HG02610 (cell line): ENCODE results near the gene VPS37C.

ENCODE experiments used
- ATAC-seq: cut with Tn5 transposase; IDR thresholded peaks from one replicate; pipeline ENCODE4 v1.9.1; 2021; ENCODE audit warnings: mild to moderate bottlenecking, moderate library complexity; ENCODE audit not compliant: unreplicated experiment

The VPS37C gene

DNA sequence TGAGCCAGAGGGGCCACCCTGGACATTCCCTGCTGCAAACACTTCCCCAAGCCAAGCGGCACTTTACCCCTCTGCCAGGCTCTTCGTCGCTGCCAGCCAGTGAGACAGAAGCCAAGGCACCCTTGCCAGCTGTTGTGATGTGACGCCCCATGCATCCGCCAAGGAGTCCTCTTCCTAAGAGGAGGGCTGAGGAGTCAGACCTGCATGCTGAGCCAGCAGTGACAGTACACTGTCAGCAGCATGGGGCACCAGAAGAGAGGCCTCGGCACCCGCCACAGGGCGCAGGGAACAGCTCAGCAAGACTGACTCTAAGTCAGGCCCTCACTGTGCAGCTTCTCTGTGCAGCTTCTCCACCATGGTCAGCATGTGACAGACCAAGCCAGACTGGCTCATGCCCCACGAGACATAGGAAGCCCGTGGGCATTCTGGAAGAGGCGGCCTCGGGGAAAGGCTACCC is 26.4 kb downstream of the VPS37C start:
- ATAC-seq = no peak

DNA sequence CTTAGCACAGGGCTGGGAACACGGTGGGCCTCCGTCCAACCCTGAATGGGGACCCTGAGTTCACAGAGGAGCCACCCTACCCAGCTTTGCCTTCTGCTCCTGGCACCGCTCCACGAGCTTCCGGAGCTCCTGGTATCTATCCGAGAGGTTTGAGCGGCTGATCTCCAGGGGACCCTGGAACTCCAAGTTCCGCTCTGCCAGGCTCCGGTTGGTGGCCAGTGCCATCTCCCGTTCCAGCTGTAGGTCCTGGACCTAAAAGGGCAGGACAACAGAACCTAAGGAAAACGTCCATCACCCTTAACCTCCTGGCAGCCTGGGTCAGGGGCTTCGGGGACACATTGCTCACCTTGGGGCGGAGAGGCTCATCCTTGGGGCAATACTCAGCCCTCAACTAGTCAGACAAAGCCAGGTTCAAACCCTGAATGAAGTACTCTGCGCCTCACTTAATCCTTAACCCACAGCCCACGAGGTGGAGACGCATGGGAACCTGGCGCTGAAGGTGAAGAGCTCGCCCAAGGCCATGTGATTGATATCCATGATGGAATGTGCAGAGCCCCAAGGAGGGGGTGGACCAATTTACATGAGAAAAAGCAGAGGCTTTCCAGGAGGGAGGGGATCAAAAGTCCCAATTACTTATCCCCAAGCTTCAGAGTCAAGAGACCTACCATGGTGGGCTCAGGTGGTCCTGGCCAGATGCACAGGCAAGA is 27.1 kb downstream of the VPS37C start:
- ATAC-seq = no peak

DNA sequence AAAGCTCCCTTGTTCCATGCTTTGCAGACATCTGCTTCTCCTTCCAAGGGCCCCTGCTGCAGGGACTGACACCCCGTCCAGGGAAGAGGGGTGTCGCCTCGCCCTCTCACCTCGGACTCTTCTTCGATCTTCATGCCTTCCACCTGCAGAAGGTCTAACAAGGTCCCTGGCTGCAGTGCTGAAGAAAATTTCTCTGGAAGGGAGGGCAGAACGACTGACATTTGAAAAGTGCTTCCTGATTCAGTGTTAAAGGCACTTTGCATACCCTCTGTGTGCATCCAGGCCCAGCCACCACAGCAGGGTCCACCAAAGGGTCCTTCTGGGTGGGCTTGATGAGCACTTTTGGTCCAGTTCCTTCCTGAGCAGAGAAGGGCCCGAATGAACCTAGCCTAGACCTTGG is 28.1 kb downstream of the VPS37C start:
- no peak for ATAC-seq

DNA sequence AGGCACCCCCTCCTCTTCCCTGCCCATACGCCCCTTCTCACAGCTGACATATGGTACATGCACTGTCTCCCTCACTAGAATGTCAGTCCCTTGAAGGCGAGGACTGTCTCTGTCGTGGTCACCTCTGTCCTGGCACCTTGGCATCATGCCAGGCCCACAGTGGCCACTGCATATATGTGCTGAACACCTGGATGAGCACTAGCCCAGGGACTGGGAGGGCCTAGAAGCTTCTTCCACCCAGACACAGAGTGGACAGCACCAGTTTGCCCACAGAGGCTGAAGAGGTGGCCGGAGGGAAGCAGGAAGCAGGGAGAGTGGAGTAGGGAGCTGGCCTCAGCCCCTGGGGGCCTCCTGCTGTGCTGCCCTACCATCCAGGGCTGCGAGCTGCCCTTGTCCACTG is 28.6 kb downstream of the VPS37C start:
- ATAC-seq = no peak

DNA sequence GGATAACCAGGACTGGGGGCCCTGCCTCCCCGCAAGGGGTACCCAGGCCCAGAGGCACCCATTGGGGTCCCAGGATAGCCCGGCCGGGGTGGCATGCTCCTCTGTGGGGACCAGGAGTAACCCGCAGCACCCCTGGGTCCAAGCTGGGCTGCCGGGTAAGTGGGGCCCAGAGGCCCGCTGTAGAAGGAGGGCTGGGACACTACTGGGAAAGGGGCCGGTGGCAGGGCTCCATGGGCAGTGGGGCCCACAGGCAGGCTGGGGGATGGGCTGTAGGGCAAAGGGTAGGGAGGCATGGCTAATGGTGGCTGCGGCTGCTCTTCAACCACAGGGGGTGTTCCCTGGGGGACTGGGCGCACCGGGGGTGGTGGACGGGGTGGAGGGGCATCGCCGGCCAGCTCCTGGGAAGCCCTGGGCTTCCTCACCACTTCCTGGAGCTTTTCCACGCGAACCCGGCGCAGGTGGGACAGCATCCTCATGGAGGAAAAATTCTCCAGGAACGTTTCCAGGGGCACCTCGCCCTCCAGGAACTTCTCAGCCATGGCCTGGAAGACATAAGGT is 29.1 kb downstream of the VPS37C start:
- ATAC-seq = no peak

DNA sequence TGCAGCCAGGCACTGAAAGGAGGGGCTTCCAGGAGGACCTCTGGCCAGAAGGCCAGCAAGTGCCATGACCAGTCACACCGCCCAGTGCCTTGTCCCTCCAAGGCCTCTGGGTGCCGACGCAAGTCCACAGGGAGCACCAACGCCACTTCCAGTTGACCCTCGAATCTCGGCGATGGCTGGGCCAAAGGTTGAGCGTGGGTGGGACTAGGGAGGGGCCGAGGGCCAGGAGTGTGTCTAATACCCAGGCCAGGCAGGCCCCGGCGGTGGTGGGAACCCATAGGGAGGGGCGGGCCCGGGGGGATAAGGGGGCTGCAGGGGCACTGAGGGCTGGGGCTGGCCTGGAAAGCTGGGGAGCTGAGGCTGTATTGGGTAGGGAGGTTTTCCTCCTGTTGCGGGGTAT is 29.6 kb downstream of the VPS37C start:
- ATAC-seq = no peak

DNA sequence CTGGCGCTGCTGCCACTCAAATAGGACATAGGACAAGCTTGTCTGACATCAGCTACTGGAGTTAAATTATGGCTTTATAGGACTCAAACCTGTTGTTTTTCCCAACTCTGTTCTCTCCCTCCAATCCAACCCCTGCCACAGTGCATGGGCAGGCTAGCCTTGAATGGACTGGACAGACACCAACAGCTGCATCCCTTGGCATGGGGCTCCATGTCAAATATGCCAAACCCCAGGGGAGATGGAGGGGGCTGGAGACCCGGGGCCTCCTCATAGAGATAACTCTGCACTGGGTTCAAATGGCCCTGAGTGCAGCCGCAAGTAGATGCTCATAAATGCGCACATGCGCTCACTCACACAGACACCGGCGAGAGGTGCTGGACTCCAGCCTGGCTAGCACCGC is 30.0 kb downstream of the VPS37C start:
- ATAC-seq = no peak

DNA sequence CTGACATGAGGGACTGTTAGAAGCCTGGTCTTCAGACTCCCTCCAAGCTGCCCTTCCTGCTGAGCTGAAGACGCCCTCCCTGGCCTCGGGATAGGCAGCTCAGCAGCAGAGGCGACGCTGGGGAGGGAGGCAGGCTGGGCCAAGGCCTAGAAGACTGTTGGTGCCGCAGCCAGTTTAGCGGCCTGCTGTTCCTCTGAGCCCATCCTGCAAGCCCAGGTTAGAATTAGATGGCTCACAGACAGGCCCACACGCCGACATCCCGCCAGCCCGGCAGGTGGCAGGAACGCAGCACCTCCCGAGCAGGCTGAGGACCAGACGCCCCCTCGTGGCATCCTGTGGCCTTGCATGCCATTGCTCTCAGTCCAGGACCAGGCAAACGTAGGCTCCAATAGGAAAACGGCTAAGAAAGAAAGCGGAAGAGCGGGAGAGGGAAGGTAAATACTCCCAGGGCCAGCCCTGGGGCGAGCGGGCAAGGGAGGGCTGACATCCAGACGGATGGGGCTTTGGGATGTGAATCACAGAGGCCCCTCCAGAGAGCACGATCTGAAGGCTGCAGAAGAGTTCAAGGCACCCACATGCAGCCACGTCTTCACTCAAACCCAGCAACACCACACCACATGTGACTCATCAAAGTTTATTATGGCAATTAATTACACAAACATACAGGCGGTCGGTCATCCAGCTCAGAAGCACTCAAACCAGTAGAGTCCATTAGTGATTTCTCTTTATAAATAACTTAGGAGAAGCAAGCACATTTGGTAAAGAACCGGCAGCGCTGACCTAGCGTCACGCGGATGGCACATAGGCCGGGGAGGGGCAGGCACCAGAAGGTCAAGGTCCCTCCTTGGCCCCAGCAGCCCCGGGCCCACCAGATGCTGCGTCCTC is 31.3 kb downstream of the VPS37C start:
- peak; percentile 71 for ATAC-seq

DNA sequence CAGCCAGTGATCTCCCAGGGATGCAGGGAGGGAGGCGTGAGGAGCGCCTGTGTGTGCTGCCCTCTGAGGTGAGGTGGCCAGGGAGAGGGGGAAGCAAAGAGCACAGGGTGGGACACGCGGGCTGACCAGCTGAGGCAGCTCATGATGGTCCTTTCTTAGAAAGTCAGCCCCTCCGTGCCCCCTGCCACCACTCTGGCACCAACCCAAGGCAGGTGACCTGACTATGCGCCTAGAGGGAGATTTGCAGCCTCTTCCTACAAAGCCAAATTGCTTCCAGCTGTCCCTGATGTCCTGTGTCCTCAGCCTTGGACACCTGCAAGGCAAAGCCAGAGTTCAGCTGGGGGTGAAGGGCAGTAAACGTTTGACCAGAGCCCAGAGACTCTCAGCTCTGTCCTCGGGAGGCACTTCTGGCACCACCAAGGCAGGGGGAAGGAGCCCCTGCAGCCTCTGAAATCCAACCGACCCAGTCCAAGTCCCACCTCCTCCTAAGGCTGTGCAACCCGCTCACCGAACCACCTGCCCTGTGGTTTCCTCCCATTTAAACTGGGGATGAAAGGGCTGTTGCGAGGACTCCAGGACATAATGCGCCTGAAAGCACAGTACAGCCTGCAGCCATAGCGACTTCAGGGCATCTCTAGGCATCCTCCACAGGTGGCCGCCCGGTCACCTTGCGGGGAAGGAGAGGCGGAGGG is 32.1 kb downstream of the VPS37C start:
- ATAC-seq = no peak

DNA sequence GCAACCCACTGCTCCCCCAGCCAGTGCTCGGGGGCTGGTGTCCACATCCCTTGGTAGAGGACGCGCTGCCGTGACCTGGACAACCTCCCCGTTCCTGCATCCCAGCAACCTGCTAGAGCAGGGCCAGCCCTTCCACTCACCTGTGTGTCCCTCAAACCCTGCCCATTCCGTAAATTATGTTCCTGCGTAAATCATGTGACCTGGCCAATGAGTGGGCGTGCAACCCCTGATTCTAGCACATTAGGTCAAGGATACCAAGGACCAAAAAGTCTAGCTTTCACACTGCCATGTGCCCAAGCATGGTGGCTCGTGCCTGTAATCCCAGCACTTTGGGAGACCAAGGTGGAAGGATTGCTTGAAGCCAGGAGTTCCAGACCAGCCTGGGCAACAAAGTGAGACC is 33.2 kb downstream of the VPS37C start:
- ATAC-seq = no peak

DNA sequence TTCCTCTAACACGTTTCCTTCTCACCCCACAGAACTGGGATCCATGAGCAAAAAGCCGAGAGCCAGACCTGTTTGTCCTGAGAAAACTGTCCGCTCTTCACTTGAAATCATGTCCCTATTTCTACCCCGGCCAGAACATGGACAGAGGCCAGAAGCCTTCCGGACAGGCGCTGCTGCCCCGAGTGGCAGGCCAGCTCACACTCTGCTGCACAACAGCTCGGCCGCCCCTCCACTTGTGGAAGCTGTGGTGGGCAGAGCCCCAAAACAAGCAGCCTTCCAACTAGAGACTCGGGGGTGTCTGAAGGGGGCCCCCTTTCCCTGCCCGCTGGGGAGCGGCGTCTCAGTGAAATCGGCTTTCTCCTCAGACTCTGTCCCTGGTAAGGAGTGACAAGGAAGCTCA is 35.0 kb downstream of the VPS37C start:
- ATAC-seq = no peak

DNA sequence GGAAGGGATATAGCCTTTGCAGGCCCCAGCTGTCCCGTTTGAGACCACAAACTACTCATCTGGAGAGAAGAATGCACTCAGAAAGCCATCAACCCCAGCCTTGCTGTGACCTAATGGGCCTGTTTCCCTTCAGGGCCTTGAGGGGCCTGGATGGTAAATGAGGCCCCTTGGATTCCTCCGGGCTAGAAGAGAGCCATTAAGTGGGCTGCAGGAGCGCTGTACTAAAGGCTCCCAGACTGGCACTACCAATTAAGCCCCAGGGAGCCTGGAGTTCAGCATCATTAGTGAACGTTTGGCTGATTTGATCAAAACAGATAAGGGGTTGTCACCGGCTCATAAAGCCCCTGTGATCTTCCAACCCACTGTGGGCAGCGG is 35.9 kb downstream of the VPS37C start:
- no peak for ATAC-seq

DNA sequence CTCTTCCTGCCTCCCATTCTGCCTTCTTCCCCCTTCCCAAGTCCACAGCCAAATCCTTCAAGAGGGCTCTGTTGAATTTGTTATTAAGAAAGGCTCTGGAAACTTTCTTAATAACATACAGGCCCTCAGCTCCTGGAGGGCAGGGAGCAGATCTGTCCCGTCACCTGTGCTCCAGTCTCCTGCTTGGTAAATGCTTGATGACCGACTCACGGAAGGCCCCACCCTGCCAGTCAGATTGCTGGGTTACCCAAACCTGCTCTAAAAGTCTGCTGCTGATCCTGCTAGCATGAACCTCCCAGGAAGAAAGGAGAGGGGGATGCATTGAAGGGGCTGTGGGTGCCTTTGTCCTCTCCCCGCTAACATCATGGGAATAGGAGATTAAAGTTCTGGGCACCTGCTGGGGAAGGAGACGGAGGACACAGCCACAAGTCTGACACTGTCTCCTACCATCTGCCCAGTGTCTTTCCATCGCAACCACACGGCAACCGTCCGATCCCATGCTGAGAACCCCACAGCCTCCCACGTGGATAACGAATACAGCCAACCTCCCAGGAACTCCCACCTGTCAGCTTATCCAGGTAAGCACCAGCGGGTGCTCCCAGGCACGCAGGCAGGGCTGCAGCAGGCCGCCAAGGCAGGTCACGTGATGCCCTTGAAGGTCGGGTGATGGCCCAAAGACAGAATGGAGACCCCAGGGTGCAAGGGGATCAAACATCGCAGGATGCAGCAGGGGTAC is 36.5 kb downstream of the VPS37C start:
- ATAC-seq = no peak

DNA sequence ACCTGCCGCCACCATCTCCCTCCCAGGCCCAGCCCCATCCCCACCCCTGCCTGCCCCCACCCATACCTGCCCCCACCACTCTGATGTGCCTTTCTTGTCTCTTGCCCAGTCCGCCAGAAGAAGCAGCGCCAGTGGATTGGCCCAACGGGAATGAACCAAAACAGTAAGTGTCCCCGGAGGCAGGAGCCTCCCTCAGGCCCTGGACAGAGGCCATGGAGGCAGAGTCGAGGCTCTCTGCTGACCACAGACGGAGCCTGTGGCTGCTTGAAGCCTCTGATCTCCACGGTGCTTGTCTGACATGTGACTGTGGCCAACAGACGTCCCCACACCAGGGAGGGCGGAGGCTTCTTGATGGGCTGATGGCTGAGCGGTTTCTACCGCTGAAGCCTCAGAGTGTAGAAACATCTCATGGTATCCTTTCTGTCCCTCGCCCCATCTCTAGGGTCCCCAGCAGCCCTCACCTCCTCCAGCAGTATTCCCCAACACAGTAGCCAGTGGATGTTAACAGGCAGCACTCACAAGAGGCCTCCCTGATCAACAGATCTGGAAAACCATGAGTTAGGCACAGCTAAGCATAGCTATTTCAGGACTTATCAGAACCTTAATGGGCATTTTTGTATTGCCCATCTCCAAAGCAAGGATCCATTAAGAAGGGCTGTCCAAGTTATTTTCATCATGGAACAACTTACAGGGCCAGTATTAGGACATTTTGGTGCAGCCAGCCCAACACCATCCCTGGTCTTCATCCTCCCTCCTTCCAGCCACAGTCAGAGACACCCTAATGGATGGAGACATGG is 37.3 kb downstream of the VPS37C start:
- no peak for ATAC-seq

DNA sequence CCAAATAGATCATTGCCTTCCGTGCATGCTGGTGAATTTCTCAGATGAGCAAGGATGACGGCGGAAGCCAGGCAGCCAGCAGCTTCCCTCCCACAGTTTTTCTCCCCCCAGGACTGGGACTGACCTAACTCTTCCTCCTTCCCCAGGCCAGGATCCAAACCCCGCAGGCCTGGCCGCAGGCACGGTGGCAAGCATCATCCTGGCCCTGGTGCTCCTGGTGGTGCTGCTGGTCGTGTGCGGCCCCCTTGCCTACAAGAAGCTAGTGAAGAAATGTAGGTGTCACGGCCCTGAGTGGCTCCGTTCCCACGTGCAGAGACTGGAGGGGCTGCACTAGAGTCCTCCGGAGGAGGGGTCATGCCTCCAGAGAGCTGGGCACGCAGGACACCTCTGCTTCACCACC is 38.5 kb downstream of the VPS37C start:
- no peak for ATAC-seq

DNA sequence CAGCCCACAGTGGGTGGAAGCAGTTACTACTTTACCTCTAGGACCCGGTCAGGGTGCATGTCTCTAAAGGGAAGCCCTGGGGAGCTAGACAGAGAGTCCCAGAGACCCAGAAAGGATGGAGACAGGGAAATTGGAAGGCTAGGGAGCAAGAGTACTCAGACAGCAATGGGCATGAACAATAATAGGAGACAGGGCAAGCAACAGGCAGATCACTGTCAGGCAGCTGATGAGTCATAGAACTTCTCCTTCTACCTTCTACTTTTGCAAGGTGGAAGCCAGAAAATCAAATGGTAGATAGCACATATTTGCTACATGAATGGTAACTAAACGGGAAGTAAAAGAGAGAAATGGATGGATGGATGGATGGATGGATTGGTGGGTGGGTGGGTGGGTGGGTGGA is 39.3 kb downstream of the VPS37C start:
- ATAC-seq = no peak

DNA sequence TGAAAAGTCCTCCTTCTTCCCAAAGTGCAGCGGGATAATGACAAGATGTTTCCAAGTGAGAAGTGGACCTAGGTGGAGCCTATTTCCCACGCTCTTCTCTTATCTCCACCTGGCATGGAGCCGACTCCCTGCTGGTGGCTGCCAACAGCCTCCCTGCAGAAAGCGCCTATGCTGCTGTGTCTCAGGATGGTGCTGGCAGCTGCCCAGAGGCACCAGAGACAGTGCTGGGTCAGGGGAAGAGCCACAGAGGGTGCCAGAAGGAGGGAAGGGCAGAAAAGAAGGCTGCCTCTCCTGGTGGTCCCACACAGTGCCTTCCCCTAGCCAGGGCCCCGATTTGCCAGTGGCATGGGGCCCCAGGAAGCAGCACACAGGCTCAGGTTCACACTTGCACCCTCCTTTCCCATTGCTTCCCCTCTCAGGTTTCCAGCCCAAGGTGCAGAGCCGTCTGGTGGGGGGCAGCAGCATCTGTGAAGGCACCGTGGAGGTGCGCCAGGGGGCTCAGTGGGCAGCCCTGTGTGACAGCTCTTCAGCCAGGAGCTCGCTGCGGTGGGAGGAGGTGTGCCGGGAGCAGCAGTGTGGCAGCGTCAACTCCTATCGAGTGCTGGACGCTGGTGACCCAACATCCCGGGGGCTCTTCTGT is 39.9 kb downstream of the VPS37C start:
- no peak for ATAC-seq

DNA sequence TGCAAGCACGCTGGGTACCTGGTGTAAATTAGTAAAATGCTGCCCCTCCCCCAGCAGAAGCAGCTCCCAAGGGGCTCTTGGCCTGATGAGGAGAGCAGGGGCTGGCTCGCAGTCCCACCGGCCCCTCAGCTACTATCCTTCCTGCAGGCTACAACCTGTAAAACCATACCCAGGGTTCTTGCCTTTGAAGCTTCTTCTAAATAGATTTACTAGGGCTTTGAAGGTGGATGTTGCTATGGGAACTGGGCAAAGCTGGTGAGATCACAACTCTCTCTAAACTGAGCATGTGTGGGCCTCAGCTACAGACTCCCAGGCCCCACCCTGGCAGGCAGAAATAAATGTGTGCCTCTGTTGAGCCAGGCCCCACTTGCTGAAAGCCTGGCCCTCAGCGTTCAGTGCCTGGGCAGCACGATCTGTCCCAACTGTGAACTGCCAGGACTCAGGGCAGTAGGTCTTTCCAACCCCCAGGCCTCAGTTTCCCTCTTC is 40.5 kb downstream of the VPS37C start:
- no peak for ATAC-seq

DNA sequence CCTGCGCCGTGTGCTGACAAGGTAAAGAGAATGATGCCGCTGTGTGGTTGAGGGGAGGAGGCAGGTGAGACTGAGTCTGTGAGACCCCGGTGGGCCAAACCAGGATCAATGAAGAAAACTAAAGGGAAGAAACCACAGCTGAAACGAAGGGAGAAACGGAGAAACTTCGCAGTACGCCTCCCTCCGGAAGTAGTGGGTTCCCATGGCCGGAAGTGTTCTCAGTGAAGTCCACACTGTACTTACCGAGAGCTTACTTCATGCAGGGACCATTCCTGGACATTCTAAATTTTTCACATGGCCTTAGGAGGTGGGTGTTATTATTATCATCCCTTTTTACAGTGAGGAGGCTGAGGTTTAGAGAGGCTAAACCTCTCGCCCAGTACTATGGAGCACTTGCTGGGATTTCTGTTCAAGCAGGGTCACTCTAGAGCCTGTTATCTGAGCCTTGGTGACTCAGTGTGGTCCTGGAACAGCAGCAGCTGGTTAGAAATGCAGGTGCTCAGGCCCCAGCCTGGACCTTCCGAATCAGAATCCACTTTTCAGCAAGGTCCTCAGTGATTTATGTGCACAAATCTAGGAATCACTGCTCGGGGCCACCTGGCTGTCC is 41.0 kb downstream of the VPS37C start:
- ATAC-seq = no peak
